Spinal cord (tissue), 10 donors: ENCODE data around the gene NAALADL2. TPM values are rescaled to one million over a fixed set of nuclear protein-coding genes. Genes with fewer than 3 reads are reported as not detected.

Experiments
- DNase-seq, 6 donors: peaks; one replicate each; pipeline versions ENCODE4 v3.0.0 to v3.0.0-alpha.2; 2013 to 2015; ENCODE audit warnings: low spot score in 6 of 6, low read depth in 4 of 6
- H3K27ac ChIP-seq: one replicate; pipeline ENCODE4 v1.5.1; 2013; ENCODE audit warnings: low read depth, low read length, control low read depth
- H3K27me3 ChIP-seq: one replicate; pipeline ENCODE4 v1.6.1; 2013; ENCODE audit warnings: low read length; ENCODE audit not compliant: control insufficient read depth, insufficient read depth
- H3K36me3 ChIP-seq: one replicate; pipeline ENCODE4 v1.6.1; 2013; ENCODE audit warnings: low read length; ENCODE audit not compliant: control insufficient read depth, insufficient read depth
- H3K4me1 ChIP-seq: one replicate; pipeline ENCODE4 v1.6.1; 2013; ENCODE audit warnings: low read length; ENCODE audit not compliant: control insufficient read depth, insufficient read depth
- H3K4me3 ChIP-seq: one replicate; pipeline ENCODE4 v1.5.1; 2013; ENCODE audit warnings: low read depth, low read length, control low read depth
- H3K9me3 ChIP-seq: one replicate; pipeline ENCODE4 v1.6.1; 2013; ENCODE audit warnings: low read length; ENCODE audit not compliant: control insufficient read depth, insufficient read depth
- WGBS: methylation state at CpG from one replicate; pipeline ENCODE4 v1.1.5; 2013; ENCODE audit warnings: missing lambda C conversion rate; ENCODE audit not compliant: insufficient coverage; 5-methylcytosine and 5-hydroxymethylcytosine counted together
- polyA plus RNA-seq, 2 donors: library from polyadenylated mRNA; unstranded; fragments of 120-200 nt; gene quantifications; one replicate each; pipeline ENCODE4 v1.2.1, GENCODE V29; 2013; ENCODE audit not compliant: insufficient read length in 2 of 2
- total RNA-seq, 2 donors: library from RNA; depleted of rRNA in 1 of 2; stranded (reverse); fragments of 120-200 nt in 1 of 2; fragments of >200 nt in 1 of 2; gene quantifications; one replicate each; pipeline versions ENCODE4 v1.2.3 to v1.2.4, GENCODE V29; 2013 to 2014
- donor health status: healthy.

Gene NAALADL2
- total and polyA plus RNA-seq, 4 donors, result 2.9 to 24.4 (median 11.1) TPM

DNA sequence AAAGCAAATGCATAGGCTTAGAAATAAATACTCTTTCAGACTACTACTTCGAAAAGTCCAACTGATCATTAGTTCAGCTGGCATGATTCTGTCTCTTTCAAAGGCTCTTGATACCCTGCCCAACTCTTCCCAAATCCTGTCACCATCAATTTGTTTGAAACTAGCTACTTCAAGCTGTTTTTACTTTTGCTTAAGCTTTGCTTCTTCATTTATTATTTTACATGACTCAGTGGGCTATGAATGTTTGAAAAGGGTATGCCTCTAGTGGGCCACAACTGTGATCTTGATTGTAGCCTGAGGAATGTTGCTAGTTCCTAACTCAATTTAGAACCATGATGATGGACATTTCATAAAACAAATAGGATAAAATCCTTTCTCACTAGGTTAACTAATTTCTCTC lies 340.8 kb downstream of the NAALADL2 start:
- Histone ChIP-seq H3K9me3 (no peaks in the 10 kb centered on the region), H3K4me1 (no peaks in the 10 kb centered on the region), H3K4me3 (no peak overlapping the region), H3K27ac (no peak overlapping the region), H3K27me3 (no peaks in the 10 kb centered on the region), H3K36me3 (no peaks in the 10 kb centered on the region)
- WGBS, result 80% methylated on average over 1 of the region's 1 CpG
- no peak for DNase-seq

DNA sequence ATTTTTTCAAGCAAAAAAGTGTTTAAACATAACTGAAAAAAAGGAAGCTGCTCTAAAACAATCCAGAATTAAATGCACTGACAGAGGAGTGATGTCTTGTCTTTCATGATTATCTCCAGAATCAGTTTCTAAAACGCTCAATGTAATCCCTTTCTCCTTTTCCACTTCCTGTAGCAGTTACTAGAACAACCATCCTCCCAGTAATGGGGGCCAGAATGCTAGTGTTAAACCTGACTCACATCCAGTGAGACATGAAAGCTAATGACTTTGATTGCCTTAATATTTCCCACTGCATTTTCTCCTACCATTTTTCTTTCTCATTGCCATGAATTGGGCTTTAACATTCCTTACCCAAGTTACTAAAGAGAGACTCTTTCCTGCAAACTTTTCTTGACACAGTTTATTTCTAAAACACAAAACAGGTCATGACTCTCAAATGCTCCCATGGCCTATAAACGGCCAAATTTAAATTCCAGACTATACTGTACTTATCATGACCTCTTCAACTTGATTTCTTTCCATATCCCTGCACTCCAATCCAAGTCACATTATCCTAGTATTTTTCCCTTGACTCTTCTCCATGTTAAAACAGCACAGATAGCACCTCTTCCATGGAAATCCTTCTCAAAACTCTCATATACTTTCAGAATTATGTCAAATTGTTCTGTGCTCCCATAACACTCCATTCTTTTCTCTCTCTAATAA lies 341.4 kb downstream of the NAALADL2 start:
- H3K27ac ChIP-seq, result no peak overlapping the region
- DNase-seq, result no peak
- no peak overlapping the region for H3K4me3 ChIP-seq
- no peaks in the 10 kb centered on the region for H3K27me3 ChIP-seq
- no peaks in the 10 kb centered on the region for H3K4me1 ChIP-seq
- peaks cover 1% of the 10 kb centered on the region for H3K9me3 ChIP-seq
- WGBS, result 85% methylated on average over 2 of the region's 2 CpGs
- no peaks in the 10 kb centered on the region for H3K36me3 ChIP-seq

DNA sequence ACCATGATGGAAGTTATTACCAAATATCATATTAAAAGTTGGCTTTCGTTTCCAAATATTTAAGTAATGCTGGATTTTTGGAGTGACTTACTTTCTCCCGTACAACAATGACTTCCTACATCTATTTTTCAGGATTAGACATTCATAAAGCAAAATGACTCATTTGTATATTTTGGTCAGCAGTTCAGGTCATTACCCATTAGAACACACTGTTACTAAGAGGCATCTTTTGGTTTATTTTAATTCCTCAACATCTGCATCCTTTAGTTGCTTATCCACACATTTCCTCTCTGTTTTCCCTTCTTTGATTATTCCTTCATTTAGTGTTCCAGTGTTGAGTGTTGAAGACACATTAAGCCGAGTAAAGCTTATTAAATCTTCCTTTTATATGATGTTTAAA lies 348.2 kb downstream of the NAALADL2 start:
- H3K27me3 ChIP-seq, result no peaks in the 10 kb centered on the region
- DNase-seq, result no peak
- peaks cover 1% of the 10 kb centered on the region for H3K9me3 ChIP-seq
- no peaks in the 10 kb centered on the region for H3K4me1 ChIP-seq
- WGBS, result no CpG with 5 or more reads among the region's 3 CpGs
- no peak overlapping the region for H3K27ac ChIP-seq
- no peaks in the 10 kb centered on the region for H3K36me3 ChIP-seq
- H3K4me3 ChIP-seq, result no peak overlapping the region

DNA sequence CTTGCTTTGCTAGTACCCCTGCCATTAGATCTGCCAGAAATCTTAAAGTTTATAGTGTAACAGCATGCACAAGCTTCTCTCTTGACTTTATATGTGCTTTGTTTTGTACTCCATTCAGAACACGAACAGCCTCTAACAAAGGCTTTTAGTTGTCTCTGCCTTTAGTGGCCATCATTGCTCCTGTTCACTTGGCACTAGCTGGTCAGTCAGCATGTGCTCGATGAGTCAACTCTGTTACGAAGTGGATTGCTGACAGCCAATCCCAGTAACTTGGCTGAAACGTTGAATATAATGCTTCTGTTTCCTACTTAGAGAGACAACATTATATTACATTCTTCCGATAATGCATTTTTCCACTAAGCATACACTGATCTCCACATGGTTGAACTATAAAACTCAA lies 349.2 kb downstream of the NAALADL2 start:
- Histone ChIP-seq H3K4me1 (no peaks in the 10 kb centered on the region), H3K4me3 (no peak overlapping the region), H3K27ac (no peak overlapping the region), H3K9me3 (peaks cover 1% of the 10 kb centered on the region), H3K36me3 (no peaks in the 10 kb centered on the region), H3K27me3 (no peaks in the 10 kb centered on the region)
- WGBS, result 29% methylated on average over 2 of the region's 5 CpGs
- peak in 2 of 6 donors; percentile 5 to 28 for DNase-seq

DNA sequence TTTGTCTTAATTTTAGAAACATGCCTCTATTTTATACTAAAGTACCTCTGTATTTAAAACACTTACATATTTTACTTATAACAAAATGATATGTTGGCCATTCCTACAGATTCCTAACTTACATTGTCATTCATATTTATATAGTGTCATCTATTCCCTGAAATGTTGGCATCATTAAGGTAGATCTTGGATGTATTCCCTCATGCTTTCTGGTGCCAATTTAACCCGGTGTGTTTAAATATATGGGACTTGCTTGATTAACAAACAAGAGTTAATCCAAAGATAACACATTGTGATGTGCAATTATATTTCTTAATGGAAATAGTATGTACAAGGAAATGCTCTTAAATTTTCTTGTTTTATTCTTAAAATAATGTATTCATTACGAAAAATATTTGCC lies 352.3 kb downstream of the NAALADL2 start:
- Histone ChIP-seq H3K4me1 (no peaks in the 10 kb centered on the region), H3K36me3 (no peaks in the 10 kb centered on the region), H3K27ac (no peak overlapping the region), H3K4me3 (no peak overlapping the region), H3K27me3 (no peaks in the 10 kb centered on the region), H3K9me3 (no peaks in the 10 kb centered on the region)
- WGBS, result no CpG with 5 or more reads among the region's 2 CpGs
- peak in 2 of 6 donors; percentile 31 to 53 for DNase-seq

DNA sequence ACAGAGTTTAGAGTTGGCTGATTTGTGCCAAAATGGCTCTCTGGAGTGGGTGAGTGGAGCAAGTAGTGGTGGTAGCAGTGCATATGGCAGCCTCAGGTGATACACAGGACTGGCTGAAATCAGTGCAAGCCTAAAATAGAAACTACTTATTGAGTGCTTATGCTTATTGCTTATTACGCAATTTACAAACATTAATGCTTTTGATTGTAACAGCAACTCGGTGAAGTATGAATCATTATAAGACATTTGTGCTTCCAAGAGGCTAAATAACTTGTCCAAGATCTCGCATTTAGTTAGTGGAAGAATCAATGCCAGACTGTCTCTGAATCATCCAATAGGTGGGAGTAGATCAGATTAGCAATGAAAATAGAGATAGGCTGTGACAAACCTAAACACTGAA lies 353.8 kb downstream of the NAALADL2 start:
- H3K4me1 ChIP-seq, result no peaks in the 10 kb centered on the region

DNA sequence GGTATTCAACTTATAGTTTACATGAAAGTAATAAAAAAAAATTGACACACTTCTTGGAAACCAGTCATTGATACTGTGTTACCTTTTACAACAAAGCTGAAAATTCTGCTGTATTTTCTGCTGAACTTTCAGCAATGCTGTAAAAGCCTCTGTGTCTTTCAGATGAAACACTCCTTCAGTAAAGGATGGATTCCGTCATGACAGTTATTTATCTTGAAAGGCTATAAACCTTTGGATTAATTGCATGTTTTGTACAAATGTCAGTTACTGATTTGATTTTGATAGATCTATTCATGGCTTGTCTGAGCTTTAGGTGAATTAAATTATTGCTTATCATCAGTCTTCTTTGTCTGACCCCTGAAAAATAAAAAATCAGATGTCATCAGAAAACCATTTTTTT lies 355.1 kb downstream of the NAALADL2 start:
- no peaks in the 10 kb centered on the region for H3K27me3 ChIP-seq
- no CpG with 5 or more reads among the region's 1 CpG for WGBS
- H3K9me3 ChIP-seq, result no peaks in the 10 kb centered on the region
- DNase-seq, result no peak
- no peaks in the 10 kb centered on the region for H3K4me1 ChIP-seq
- no peak overlapping the region for H3K4me3 ChIP-seq
- no peaks in the 10 kb centered on the region for H3K36me3 ChIP-seq
- H3K27ac ChIP-seq, result no peak overlapping the region

More for the DNA sequence above, 353.8 kb downstream of the NAALADL2 start:
- DNase-seq, result no peak
- Histone ChIP-seq H3K27ac (no peak overlapping the region), H3K9me3 (no peaks in the 10 kb centered on the region), H3K36me3 (no peaks in the 10 kb centered on the region), H3K4me3 (no peak overlapping the region), H3K27me3 (no peaks in the 10 kb centered on the region)
- no CpG with 5 or more reads among the region's 3 CpGs for WGBS

DNA sequence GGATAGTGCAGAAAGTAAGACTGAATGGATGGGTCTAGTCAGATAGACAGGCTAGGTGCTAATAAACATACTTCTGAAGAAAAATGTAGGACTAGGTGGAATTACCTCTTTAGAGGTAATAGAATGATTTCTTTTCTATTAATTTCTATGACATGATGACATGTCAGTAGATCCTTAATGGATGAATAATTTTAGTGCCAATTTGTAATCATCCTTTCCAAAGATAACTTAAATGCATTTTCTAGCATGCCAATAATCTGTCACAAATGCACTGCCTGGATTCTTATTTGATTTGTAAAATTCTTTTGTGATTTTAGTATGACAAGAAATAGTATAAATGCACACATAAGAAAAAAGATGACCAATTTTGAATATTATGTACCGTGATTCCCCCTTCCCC lies 356.7 kb downstream of the NAALADL2 start:
- DNase-seq, result no peak
- no peak overlapping the region for H3K4me3 ChIP-seq
- no peaks in the 10 kb centered on the region for H3K27me3 ChIP-seq
- H3K27ac ChIP-seq, result no peak overlapping the region
- no peaks in the 10 kb centered on the region for H3K9me3 ChIP-seq
- H3K36me3 ChIP-seq, result no peaks in the 10 kb centered on the region
- no CpG with 5 or more reads among the region's 1 CpG for WGBS
- no peaks in the 10 kb centered on the region for H3K4me1 ChIP-seq

DNA sequence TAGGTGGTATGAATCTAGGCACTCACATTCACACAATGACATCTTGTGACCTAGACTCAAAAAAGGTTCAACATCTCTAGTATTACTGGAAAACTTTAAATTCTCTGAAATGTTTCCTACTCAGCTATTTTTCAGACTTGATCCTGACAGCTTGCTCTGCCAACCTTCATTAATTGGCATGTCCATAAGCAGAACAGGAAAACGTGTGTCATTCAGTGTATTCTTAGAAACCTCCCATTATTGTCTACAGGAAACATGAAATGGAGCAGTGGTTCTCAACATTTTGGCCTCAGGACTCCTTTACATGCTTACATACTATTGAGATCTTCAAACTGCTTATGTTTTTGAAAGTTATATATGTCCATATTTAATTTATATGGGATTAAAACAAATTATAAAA lies 363.2 kb downstream of the NAALADL2 start:
- Histone ChIP-seq H3K27ac (no peak overlapping the region), H3K4me1 (no peaks in the 10 kb centered on the region), H3K4me3 (no peak overlapping the region), H3K9me3 (no peaks in the 10 kb centered on the region), H3K27me3 (no peaks in the 10 kb centered on the region), H3K36me3 (no peaks in the 10 kb centered on the region)
- DNase-seq, result no peak
- no CpG with 5 or more reads among the region's 1 CpG for whole genome bisulfite sequencing

DNA sequence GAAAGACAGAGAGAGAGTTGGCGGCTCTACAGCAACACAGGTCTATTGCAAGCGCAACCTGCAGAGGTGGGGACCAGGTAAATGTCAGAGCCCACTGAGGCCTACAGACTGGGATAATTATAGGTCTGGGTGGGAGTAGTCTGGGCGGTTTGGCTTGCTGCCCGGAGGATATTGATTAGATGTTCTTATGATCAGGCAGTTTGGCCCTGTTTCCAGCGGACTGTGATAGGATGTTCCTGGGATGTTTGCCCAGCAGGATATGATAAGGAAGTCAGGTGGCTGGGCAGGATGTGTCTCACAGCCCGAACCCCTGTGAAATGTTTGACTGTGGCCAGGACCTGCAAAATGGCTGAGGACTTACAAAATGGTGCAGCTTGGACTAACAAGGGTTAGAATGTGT lies 364.9 kb downstream of the NAALADL2 start:
- 94% methylated on average over 6 of the region's 6 CpGs for WGBS
- DNase-seq, result no peak

More for the DNA sequence above, 364.9 kb downstream of the NAALADL2 start:
- no peak overlapping the region for H3K4me3 ChIP-seq
- no peaks in the 10 kb centered on the region for H3K36me3 ChIP-seq
- no peaks in the 10 kb centered on the region for H3K4me1 ChIP-seq
- no peak overlapping the region for H3K27ac ChIP-seq
- H3K9me3 ChIP-seq, result no peaks in the 10 kb centered on the region
- H3K27me3 ChIP-seq, result no peaks in the 10 kb centered on the region
